GDM1 (cell line): ENCODE data around the gene OSBPL2.

Experiments
- DNase-seq: peaks from one replicate; lab custom pipeline; 2025; lab: John Stamatoyannopoulos, UW

OSBPL2 gene

DNA sequence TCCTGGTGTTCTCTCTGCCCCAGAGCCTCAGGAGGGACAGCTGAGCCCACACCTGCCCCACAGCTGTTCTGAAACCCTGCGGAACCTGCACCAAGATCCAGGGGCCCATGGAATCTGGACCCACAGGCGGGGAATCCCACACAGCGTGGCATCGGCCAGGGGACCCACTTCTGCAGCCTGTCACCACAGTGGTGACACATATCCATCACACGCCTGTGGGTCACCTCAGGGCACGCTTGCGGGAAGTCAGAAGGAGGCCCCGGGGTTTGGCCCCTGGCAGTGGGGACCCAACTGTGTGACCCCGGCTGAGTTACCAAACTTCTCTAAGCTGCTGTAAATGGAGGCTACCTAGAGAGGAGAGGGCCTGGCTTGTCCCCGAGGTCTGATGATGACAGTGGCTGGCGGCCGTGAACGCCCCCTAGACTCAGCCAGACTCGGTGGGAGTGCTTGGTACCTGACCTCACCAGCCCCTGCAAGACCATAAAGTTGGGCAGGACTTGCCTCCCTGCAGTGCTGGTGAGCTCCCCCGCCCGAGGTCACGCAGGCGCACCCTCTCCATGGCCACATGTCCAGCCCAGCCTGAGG lies 16.0 kb upstream of the OSBPL2 start:
- DNase-seq, result no peak

DNA sequence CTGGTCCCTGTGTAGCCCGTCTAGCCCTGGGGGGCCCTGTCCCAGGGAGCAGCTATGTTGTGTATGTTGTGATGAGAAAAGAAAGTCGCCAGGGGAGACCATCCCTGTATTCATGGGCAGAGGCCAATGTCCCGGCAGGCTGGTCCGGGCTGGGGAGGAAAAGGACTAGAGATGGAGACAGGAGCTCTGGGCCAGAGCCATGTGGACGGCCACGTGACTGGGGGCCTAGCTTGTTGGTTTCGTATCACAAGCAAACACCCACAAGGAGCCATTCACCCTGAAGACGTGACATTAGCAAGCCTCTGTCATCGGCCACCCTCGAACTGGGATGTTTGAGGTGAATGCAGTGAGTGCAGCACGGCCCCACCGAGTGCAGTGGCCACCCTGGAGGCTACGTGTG lies 15.3 kb upstream of the OSBPL2 start:
- DNase-seq, result no peak

DNA sequence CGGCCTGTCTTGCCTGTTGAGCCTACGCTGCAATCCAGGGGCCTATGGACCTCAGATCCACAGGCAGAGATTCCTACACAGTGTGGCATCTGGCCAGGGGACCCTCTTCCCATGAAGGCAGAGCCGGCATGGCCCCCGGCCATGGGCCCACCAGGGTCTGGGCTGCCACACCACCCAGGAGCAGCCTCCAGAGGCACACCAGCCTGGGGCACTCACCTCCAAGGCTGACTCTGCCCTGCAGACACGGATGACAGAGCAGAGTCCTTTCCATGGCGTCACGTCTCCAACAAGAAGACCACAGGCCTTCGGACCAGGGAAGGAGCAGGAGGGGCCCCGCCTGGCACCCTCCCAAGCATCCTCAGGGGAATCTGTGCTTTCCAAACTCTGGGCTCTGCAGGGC lies 14.8 kb upstream of the OSBPL2 start:
- DNase-seq, result no peak

DNA sequence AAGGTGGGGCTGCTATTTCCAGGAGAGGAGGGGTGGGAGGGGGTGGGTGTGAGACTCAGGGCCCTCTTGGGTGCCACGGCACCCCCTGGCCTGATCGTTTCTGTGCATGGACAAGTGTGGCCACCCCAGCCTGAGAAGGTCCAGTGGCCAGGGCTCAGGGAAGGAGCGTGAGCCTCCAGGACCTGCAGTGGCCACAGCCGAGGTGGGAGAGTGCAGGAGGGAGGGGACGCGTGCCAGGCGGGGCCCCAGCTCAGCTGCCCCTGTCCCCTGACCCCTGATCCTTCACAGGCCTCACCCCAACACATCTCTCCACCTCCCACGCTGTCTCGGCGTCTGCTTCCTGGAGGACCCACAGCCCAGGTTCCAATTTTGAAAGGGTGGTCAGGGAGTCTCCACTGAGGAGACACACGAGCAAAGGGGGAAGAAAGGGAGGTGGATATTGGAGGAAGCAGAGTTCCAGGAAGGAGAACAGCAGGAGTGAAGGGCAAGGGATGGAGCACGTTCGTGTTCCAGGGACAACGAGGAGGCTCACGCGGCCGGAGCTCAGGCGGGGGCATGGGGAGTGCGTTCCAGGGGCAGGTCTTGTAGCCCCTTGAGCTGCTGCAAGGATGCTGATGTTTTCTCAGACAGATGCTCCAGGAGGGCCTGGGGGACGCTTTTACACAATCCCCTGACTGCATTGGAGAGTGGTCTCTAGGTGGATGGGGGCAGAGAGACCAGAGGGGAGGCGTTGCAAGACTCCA lies 14.0 kb upstream of the OSBPL2 start:
- DNase-seq, result no peak

DNA sequence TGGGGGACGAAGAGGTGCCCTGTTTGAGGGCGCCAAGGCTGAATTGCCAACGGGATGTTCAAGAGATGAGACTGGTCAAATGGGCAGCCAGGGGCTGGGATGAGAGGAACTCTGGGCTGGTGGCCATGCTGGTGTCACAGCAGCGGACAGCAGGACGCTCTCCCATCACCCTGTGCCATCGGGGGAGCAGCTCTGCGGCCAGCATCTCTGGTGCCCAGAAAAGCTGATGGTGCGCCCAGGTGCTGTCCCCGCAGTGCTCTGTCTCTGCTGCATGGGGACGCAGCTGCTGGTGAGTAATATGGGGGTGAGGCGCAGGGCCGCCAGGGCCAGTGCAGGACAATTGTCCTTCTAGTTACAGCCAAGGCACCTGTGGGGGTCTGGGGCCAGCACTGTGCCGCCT lies 13.3 kb upstream of the OSBPL2 start:
- no peak for DNase-seq

DNA sequence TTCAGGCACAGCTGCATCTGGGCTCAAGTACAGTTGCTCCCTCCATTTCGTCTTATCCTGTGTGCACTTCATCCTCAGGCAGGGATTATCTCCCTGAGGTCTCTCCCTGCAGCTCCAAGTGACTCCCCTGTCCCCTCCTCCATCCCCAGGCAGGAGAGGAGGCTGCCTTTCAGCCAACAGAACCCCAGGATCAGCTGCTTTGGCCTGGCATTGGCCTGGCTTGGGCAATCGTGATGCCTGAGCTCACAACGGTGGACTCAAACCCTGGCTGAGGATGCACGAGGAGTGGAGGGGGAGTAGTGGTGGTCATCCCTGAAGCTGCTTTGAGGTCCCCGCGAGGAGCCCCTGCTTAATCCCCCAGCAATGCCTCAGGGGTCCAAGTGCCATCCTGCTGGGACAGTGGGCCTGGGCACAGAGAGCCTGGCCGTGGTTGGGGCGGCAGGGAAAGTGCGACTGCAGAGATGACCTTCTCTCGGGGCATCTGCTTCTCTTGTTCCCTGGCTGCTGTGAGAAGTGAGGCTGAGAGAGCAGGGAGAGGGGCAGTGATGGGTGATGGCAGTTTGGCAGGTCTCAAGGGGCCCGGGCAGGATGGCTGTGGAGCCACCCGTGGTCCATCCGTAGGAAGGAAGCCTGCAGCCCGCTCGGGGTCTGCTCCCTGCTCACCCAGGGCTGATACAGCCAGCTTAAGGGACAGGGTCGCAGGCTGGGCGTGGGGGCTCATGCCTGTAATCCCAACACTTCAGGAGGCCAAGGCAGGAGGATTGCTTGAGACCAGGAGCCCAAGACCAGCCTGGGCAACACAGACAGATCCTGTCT lies 12.3 kb upstream of the OSBPL2 start:
- DNase-seq, result no peak

DNA sequence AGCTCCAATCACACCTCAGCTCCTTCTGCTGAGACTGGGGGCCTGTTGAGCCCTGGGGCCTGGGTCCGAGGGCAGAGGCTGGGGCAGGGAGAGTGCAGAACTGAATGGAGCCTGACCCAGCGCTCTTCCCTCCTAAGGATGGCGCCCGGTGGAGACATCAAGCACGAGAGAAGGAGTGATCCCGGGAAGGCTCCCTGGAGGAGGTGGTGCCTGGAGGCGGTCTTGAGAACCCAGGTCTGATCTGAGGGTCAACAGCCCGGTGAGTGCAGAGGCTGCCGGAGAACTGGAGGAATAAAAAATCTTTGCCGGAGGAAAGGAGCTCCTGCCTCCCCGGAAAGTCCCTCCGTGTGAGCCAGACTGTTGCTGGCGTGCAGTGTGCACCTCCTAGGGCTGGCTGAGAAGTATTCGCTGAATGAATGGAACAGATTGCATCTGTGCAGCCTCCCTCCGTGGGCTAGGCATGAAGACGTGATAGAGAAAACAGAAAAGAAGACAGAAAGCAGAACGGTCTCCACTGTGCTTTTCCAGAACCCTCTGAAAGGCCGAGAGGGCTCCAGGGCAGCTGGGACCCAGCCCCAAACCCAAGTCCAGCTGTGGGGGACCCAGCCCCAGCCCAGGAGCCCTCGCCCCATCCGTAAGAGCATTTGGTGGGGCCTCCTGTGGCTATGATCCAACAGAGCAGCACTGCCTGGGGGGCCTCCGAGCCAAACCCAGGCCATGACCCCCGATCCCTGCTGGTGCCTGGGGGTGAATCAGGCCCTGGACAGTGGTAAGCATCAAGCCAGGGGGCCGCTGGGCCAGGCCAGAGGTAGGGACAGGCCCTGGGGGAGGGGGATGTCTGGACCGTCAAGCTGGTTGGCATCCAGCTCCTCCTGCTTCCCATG lies 11.4 kb upstream of the OSBPL2 start:
- no peak for DNase-seq

DNA sequence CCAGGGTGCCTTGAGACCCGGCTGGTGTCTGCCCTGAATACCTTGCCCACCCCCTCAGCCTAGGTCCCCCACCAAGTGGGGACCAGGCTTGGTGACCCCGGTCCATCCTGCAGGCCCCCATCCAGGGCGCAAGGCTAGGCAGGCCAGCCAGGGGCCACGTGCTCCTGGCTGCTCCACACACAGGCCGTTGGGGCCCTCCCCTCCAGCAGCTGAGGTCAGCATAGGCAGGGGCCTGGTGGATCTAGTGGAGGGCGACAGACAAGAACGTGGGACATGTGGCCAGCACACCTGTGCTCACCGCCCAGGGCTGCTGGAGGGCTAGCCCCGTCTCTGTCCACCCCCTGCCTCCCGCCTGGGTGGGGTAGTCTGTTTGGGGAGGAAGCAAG lies 10.7 kb upstream of the OSBPL2 start:
- no peak for DNase-seq

DNA sequence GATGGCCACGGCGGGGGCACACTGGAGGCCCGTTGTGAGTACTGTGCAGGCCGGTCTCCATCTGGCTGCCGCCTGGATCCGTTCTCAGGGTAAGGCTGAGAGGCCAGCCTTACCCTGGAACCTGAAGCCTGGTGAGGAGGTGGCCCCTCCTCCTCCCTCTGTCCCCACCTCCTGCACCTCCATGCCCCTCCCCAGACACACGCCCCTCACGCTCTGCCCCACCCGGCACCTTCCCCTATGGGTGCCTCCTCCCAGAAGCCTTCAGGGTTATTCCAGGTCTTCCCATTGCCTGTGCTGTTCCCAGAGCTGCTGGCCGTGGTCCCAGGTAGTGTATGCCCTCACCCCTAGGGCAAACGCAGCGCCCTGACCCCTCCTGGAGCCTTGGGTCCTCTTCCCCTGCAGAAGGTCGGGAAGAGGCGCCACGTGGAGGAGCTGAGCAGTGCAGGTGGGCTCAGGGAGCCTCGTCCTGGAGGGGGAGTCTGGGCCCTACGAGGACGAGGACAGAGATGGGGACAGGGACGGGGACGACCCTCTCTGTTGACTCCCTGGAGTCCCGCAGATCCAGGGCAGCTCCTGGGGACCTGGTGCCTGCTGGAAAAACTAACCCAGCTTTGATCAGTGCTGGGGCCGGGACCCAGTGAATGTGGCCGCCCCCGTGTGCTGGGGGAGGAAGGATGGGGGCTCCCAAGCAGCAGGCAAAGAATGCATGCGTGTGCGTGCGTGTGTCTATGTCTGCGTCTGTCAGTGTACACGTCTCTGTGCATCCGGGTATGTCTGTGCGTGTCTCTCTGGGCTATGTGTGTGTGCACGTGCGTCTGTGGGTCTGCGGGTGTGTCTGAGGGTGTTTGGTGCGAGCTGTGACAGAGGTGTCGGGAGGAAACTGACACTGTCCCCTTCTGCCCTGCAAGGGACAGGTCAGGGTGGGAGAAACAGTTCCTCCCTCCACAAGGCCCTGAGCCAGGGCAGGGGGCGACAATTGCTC lies 10.1 kb upstream of the OSBPL2 start:
- DNase-seq, result no peak

DNA sequence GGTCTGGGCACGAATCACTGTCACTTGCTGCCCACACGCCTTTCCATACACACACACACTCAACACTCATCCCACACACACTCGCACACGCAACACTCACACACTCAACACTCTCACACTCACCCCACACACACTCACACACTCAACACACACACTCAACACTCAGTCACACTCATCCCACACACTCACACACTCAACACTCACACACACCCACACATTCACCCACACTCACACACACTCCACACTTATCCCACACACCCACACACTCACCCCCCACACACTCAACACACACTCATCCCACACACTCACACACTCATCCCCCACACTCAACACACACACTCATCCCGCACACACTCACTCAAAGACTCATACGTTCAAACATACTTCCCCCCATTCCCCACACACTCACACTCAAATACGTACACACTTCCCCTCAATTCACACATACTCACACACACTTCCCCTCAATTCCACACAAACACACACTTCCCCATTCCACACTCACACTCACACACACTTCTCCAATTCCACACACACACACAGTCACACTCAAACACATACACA lies 9.3 kb upstream of the OSBPL2 start:
- no peak for DNase-seq

DNA sequence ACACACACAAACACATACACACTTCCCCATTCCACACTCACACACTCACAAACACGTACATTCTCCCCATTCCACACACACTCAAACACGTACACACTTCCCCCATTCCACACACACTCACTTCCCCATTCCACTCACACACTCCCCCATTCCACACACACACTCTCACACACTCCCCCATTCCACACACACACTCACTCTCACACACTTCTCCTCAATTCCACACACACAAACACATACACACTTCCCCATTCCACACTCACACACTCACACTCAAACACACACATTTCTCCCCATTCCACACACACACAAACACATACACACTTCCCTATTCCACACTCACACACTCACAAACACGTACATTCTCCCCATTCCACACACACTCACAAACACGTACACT lies 8.7 kb upstream of the OSBPL2 start:
- no peak for DNase-seq

DNA sequence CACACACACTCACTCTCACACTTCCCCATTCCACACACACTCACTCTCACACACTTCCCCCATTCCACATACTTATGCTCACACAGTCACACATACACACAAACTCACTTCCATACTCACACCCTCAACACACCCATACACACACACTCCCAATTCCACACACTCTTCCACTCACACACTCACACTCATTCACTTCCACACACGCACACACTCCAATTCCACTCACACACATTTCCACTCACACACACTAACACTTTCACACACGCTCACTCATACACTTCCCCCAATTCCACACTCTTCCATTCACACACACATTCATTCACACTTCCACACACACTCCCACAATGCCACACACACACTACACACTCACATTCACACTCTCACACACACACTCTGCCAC lies 8.0 kb upstream of the OSBPL2 start:
- no peak for DNase-seq

DNA sequence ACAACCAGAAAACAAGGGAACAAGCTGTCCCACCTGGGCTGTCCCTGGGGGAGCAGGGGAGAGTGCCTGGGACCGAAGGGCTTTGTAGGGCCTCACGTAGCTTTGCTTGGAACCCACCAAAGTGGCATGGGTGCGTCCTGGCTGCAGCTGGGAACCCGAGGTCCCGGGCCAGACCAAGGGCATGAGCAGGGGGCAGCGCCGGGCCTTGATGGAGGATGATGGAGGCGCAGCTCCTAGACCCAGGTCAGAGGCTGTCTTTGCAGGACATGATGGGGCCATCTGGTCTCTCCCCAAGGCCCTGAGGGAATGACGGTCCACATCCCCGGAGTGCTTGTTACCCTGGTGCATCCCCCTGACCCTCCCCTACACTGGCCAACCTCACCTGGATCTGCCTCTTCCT lies 7.6 kb upstream of the OSBPL2 start:
- DNase-seq, result no peak

DNA sequence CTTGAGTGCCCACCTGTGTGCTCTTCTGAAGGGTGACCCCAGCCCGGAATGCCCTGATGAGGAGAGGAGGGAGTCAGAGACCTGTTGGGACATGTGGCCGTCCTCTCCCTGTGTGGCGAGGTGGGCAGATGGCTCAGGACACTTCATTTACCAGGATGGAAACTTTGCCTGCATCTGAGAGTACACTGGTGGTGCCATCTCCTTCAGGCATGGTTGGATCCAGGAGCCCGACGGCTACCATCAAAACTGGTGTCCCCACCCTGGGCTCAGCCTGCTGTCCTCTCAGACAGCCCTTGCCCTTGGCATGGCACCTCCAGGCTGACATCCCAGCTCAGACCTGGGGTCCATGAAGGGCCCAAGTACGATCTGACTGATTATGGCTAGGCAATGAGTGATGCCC lies 7.0 kb upstream of the OSBPL2 start:
- DNase-seq, result no peak

DNA sequence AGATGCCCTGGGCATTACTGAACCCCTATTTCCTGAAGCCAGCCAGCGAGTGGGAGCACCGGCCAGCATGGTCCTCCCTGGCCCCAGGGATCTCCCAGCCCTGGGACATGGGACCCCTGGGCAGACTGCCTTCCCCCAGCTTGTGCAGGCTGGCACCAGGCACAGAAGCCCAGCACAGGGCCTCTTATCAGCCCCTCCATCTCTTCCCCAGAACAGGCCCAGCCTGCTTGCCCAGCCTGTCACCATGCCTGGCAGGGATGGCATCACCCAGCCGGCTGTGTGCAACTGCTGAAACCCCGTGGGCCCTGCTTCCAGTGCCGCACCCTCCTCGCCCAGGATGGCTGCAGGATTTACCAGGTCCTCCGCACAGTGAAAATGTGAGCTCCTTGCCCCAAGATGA lies 6.1 kb upstream of the OSBPL2 start:
- no peak for DNase-seq

DNA sequence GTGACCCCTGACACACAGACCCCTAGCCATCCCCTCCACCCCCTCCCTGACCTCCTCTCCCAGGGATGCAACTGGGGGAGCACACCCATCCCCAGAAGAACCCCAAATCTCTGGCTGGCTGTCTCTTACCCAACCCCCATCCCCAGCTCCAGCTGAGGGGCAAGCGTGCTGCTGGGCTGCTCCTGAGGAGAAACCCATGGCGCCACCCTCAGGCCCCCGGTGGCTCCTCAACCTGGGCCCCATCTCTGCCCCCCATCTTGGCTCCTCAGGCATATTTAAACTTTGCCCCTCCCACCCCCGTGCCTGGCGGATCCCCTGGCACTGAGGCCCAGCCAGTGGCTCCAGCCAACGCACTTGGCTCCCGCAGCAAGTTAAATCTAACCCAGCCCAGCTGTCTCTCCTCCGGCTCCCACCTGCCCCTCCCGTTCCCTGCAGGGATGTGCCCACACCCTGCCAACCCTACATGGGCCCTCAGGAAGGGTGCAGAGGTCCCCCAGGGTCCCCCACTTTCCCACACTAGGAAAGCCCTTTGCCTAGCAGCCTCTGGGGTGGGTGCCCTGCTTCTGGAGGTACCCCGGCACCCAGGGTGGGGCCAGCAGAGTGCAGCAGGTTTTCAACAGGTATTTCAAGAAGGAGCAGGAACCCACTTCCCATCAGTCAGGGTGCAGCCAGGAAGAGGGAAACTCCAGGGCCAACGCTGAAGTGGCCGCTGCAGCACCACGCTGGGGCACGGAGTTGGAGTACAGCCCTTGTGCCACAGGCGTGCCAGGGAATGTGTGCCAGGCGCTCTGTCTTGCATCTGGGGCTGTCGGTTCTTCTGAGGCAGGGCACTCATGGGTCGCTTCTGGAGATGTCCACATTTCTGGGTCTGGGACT lies 5.3 kb upstream of the OSBPL2 start:
- no peak for DNase-seq

DNA sequence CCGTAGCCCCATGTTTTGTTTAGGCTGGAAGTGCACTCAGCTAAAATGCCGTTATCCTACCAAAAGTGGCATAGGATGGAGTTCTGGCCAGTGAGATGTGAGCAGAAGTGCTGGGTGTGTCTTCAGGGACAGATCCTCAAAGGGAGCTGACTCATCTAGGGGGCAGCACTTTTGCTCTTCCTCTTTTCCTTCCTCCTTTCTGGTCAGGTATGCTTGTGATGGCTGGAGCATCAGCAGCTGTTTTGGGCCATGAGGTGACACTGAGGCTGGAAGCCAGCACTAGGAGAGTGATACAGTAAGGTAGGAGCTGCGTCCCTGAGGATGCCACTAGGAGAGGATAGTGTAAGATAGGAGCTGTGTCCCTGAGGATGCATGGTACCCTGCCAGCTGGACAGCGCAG lies 4.6 kb upstream of the OSBPL2 start:
- DNase-seq, result no peak

DNA sequence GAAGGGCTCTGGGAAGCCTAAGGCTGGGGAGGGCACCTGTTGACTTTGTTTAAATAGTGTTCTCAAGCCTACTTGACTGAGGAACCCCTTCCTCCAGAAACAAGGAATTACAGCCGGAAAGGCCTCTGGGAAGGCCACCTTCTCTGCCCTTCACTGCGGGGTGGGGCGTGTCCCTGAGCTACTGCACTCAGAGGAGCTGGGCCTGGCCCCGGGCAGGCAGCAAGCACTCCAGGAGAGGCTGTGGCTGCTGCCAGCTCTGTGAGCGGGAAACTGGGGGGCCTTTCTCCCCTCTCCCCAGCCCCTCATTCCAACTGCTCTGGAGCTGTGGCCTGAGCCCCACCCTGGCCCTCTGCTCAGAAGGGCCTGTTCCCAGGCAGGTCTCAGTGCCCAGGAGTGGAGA lies 4.0 kb upstream of the OSBPL2 start:
- DNase-seq, result no peak

DNA sequence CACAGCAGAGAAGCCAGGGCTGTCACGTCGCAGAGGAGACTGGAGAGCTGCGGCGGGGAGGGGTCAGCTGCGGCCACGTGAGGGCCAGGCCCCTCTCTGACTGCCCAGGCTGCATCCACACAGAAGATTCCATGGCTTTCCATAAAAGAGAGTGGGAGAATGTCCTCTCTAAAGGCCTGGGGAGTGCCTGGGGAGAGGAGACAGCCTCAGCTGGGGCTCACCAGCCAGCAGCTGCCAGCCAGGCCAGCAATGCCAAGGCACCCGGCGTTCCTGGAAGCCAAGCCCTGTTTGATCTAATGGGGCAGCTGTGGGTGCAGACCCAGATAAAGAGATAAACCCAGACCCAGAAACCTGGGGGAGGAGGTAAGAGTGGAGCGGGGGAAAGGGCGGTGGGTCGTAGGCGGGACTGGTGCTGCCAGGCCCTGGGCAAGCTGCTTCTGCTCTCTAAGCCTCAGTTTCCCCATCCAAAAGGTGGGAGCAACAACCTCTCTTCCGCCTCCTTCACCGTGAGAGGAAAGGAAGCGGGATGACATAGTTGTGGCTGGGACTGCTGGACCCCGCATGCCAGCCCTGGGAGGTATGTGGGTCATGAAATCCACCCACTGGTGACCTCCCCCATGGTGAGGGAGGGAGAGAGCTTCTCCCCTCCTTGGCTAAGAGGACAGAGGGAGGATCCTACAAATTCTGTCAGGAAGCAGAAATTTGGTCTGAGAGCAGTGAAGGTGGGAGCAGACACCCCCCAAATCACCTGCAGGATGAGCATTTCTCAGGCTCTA lies 3.1 kb upstream of the OSBPL2 start:
- DNase-seq, result no peak
